ENCODE results near the gene SMARCC2. TPM values are rescaled to one million over a fixed set of nuclear protein-coding genes. Genes with fewer than 3 reads are reported as not detected.
"Not testable (repeated sequence)": the region's sequence is repeated elsewhere in the genome, so short reads cannot be mapped to it uniquely, and the experiment has no call there.

SMARCC2 gene
- total RNA-seq, 1 donor from 2014 or later, result 105 TPM

- Mint-ChIP-seq H3K27ac (ENCODE audit: unreplicated experiment) (peak overlapping the region; percentile 92), H3K27me3 (ENCODE audit: unreplicated experiment) (peaks cover 7% of the 10 kb centered on the region), H3K4me1 (ENCODE audit: unreplicated experiment) (peaks cover 36% of the 10 kb centered on the region), H3K9me3 (ENCODE audit: unreplicated experiment) (no peaks in the 10 kb centered on the region), H3K4me3 (ENCODE audit: unreplicated experiment) (peak overlapping the region; percentile 17), H3K36me3 (ENCODE audit: low read depth, unreplicated experiment) (no peaks in the 10 kb centered on the region)
- no peak for DNase-seq (ENCODE audit: low spot score)
- TF ChIP-seq, protein P1, sequence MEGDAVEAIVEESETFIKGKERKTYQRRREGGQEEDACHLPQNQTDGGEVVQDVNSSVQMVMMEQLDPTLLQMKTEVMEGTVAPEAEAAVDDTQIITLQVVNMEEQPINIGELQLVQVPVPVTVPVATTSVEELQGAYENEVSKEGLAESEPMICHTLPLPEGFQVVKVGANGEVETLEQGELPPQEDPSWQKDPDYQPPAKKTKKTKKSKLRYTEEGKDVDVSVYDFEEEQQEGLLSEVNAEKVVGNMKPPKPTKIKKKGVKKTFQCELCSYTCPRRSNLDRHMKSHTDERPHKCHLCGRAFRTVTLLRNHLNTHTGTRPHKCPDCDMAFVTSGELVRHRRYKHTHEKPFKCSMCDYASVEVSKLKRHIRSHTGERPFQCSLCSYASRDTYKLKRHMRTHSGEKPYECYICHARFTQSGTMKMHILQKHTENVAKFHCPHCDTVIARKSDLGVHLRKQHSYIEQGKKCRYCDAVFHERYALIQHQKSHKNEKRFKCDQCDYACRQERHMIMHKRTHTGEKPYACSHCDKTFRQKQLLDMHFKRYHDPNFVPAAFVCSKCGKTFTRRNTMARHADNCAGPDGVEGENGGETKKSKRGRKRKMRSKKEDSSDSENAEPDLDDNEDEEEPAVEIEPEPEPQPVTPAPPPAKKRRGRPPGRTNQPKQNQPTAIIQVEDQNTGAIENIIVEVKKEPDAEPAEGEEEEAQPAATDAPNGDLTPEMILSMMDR (IDR thresholded peaks at IDR 0.05; ENCODE audit: unreplicated experiment), result no peak
These were observed 8.8 kb upstream of the SMARCC2 start for GRCh38 chr12:56197921-56198635.

DNA sequence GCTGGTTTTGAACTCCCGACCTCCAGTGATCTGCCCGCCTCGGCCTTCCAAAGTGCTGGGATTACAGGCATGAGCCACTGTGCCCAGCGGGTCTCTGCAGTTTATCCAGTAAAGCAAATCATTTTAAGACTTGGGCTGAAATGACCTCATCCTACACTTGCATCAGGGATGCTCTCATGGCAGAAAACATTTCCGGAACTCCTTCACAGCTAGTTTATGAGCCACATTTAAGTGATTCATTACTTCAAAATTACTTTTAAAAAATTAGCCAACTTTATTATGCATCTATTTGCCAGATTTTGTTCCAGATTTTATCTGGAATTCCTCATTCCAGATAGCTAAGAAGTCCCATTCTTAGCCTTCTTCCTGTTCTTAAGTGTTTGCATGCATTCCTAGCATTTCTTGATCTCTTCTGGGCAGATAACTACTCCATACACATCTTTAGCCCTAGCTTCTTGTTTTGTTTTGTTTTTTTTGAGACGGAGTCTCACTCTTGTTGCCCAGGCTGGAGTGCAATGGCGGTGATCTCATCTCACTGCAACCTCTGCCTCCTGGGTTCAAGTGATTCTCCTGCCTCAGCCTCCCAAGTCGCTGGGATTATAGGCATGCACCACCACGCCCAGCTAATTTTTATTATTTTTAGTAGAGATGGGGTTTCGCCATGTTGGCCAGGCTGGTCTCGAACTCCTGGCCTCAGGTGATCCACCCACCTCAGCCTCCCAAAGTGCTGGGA is 7.7 kb upstream of the SMARCC2 start:
- Mint-ChIP-seq H3K27ac (ENCODE audit: unreplicated experiment) (peak overlapping the region; percentile 90), H3K4me1 (ENCODE audit: unreplicated experiment) (peaks cover 30% of the 10 kb centered on the region)
- H3K36me3 Mint-ChIP-seq (ENCODE audit: low read depth, unreplicated experiment); H3K27me3 Mint-ChIP-seq (ENCODE audit: unreplicated experiment); DNase-seq (ENCODE audit: low spot score); H3K9me3 Mint-ChIP-seq (ENCODE audit: unreplicated experiment); H3K4me3 Mint-ChIP-seq (ENCODE audit: unreplicated experiment): not testable (repeated sequence)

DNA sequence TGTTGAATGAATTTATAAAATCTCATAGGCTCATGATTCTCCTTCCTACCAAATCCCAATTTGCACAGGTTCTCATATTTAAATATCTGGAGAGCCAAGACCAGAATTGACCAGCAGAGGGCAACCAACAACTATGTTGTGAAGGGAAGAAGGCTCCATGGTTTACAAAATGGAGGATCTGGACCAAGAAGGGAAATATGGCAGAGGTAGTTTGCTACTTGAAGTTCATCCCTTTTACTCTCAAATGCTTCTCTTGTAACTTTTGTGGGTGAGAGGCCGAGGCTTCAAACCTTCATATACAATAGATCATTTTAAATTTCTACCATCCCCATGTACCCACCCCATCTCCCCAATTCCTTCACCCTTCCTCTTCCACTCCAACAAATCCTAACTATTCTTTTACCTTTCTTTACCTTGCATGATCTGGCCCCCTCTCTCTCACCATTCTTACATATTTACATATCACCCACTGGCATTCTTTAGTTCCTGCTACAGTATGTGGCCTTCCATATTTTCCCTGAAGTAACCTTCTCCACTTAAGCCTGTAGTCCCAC is 3.8 kb upstream of the SMARCC2 start:
- no peaks in the 10 kb centered on the region for H3K9me3 Mint-ChIP-seq (ENCODE audit: unreplicated experiment)
- TF ChIP-seq, protein P1 (IDR thresholded peaks at IDR 0.05; ENCODE audit: unreplicated experiment), result peak; percentile 86
- H3K4me3 Mint-ChIP-seq (ENCODE audit: unreplicated experiment), result peak overlapping the region; percentile 12
- H3K36me3 Mint-ChIP-seq (ENCODE audit: low read depth, unreplicated experiment), result peaks cover 13% of the 10 kb centered on the region
- H3K27ac Mint-ChIP-seq (ENCODE audit: unreplicated experiment), result peak overlapping the region; percentile 68
- peaks cover 22% of the 10 kb centered on the region for H3K27me3 Mint-ChIP-seq (ENCODE audit: unreplicated experiment)
- peaks cover 34% of the 10 kb centered on the region for H3K4me1 Mint-ChIP-seq (ENCODE audit: unreplicated experiment)
- DNase-seq (ENCODE audit: low spot score), result peak; percentile 77

DNA sequence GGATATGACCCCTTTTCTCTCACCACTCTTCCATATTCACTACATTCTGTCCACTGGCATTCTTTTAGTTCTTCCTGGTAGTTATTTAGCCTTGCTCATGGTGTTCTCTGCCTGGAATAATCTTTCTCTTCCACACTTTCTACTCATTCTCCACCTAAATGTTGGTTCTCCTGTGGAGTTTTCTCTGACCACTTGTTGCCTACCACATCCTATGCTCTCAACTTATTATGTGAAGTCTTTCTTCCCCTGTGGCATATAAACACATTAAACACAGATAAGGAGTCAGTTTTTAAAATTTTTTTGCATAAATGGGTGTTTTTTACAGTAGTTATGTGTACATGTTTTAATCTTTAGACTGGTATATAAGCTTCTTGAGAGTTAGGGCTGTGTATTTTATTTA is 3.3 kb upstream of the SMARCC2 start:
- Mint-ChIP-seq H3K27me3 (ENCODE audit: unreplicated experiment) (peaks cover 26% of the 10 kb centered on the region), H3K9me3 (ENCODE audit: unreplicated experiment) (no peaks in the 10 kb centered on the region), H3K27ac (ENCODE audit: unreplicated experiment) (no peak overlapping the region), H3K4me3 (ENCODE audit: unreplicated experiment) (no peak overlapping the region), H3K36me3 (ENCODE audit: low read depth, unreplicated experiment) (peaks cover 17% of the 10 kb centered on the region), H3K4me1 (ENCODE audit: unreplicated experiment) (peaks cover 34% of the 10 kb centered on the region)
- TF ChIP-seq, protein P1 (IDR thresholded peaks at IDR 0.05; ENCODE audit: unreplicated experiment), result no peak
- no peak for DNase-seq (ENCODE audit: low spot score)

DNA sequence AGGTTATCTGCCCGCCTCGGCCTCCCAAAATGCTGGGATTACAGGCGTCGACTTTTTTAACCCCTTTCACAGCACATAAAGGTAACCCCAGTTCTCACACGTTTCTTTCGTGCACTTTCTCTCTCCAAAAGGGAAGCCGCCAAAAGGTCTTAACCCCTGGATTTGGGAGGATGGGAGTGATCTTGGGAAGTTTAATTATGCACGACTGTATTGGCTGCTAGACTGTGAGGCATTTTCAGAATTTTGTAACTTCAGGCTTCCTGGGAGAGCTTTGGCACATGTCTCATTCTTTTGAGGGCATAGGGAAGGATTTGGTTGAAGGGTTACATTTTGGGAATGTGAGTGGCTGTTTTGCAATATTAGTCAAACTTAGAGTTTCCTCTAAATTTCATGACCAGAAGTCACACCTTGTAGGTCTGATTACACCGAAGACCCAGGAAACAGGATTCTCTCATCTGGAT is 1.4 kb upstream of the SMARCC2 start:
- TF ChIP-seq, protein P1 (IDR thresholded peaks at IDR 0.05; ENCODE audit: unreplicated experiment), result no peak
- H3K9me3 Mint-ChIP-seq (ENCODE audit: unreplicated experiment), result no peaks in the 10 kb centered on the region
- DNase-seq (ENCODE audit: low spot score), result no peak
- peaks cover 28% of the 10 kb centered on the region for H3K27me3 Mint-ChIP-seq (ENCODE audit: unreplicated experiment)
- H3K27ac Mint-ChIP-seq (ENCODE audit: unreplicated experiment), result peak overlapping the region; percentile 95
- peaks cover 36% of the 10 kb centered on the region for H3K4me1 Mint-ChIP-seq (ENCODE audit: unreplicated experiment)
- H3K36me3 Mint-ChIP-seq (ENCODE audit: low read depth, unreplicated experiment), result peaks cover 25% of the 10 kb centered on the region
- H3K4me3 Mint-ChIP-seq (ENCODE audit: unreplicated experiment), result peak overlapping the region; percentile 97

Measured in endothelial cell (in vitro differentiated cells).